ENCODE data around the gene OR2AG2. TPM values are rescaled to one million over a fixed set of nuclear protein-coding genes. Genes with fewer than 3 reads are reported as not detected.

Gene OR2AG2
- total and polyA plus RNA-seq, 2 experiments from 2014 or later, result 0.12 to 0.28 TPM

- no peak for TF ChIP-seq CTCF (IDR thresholded peaks at IDR 0.05; ENCODE audit: low read depth, low read length)
- Histone ChIP-seq H3K4me1 (ENCODE audit: low read depth) (no peaks in the 10 kb centered on the region), H3K9me3 (ENCODE audit: low read depth) (no peaks in the 10 kb centered on the region), H3K27ac (no peak within 1 kb of the TSS), H3K27me3 (no peaks in the 10 kb centered on the region), H3K36me3 (no peaks in the 10 kb centered on the region), H3K4me3 (no peak within 1 kb of the TSS)
- DNase-seq (ENCODE audit: low read depth in 1 of 2, low spot score in 1 of 2), result no peak
Observed at GRCh38 chr11:6799402-6799801, 27.6 kb upstream of the OR2AG2 start, which contains the start of gene OR6A2. TSS of gene OR6A2 (minus strand) at chr11:6799689. CDS start at chr11:6795708, 3,981 bp downstream.

GRCh38 chr11:6794639-6795038, 22.9 kb upstream of the OR2AG2 start:
- Histone ChIP-seq H3K27ac (no peak overlapping the region), H3K27me3 (no peaks in the 10 kb centered on the region), H3K4me1 (ENCODE audit: low read depth) (no peaks in the 10 kb centered on the region), H3K9me3 (ENCODE audit: low read depth) (no peaks in the 10 kb centered on the region), H3K4me3 (no peak overlapping the region), H3K36me3 (no peaks in the 10 kb centered on the region)
- TF ChIP-seq CTCF (IDR thresholded peaks at IDR 0.05; ENCODE audit: low read depth, low read length), result no peak
- DNase-seq (ENCODE audit: low read depth in 1 of 2, low spot score in 1 of 2), result no peak

DNA sequence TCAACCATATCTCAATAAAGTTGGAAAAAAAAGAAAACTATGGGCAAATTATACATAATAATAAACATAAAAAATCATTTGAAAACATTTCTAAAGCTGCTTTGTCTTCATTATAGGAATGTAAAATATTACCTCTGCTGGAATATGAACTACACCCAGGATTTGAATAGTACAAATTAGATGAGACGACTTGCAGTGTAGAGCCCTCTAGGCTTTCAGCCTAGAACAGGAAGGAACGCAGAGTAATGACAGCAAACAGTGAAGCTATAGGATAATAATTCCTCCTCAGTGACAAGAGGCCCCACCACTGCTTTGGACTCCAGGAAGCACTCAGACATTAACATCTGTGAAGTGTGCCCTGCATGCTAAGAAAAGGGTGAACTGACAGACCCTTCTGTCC, 18.8 kb upstream of the OR2AG2 start:
- Histone ChIP-seq H3K9me3 (ENCODE audit: low read depth) (no peaks in the 10 kb centered on the region), H3K27ac (no peak overlapping the region), H3K36me3 (no peaks in the 10 kb centered on the region), H3K27me3 (no peaks in the 10 kb centered on the region), H3K4me1 (ENCODE audit: low read depth) (no peaks in the 10 kb centered on the region), H3K4me3 (no peak overlapping the region)
- no peak for DNase-seq (ENCODE audit: low read depth in 1 of 2, low spot score in 1 of 2)
- no peak for TF ChIP-seq CTCF (IDR thresholded peaks at IDR 0.05; ENCODE audit: low read depth, low read length)

GRCh38 chr11:6782720-6783119, 10.9 kb upstream of the OR2AG2 start, which contains the start of gene OR2AG1:
TSS of gene OR2AG1 (plus strand) at chr11:6783020. CDS start at chr11:6785038, 2,018 bp downstream.
- H3K4me1 ChIP-seq (ENCODE audit: low read depth), result no peaks in the 10 kb centered on the region
- no peak for TF ChIP-seq CTCF (IDR thresholded peaks at IDR 0.05; ENCODE audit: low read depth, low read length)

GRCh38 chr11:6780829-6781228, 9.1 kb upstream of the OR2AG2 start:
- no peaks in the 10 kb centered on the region for H3K36me3 ChIP-seq
- no peak for TF ChIP-seq CTCF (IDR thresholded peaks at IDR 0.05; ENCODE audit: low read depth, low read length)
- H3K4me3 ChIP-seq, result no peak overlapping the region
- no peak for DNase-seq (ENCODE audit: low read depth in 1 of 2, low spot score in 1 of 2)
- no peaks in the 10 kb centered on the region for H3K4me1 ChIP-seq (ENCODE audit: low read depth)
- no peak overlapping the region for H3K27ac ChIP-seq
- no peaks in the 10 kb centered on the region for H3K27me3 ChIP-seq
- H3K9me3 ChIP-seq (ENCODE audit: low read depth), result no peaks in the 10 kb centered on the region

More at GRCh38 chr11:6782720-6783119, 10.9 kb upstream of the OR2AG2 start, which contains the start of gene OR2AG1:
- Histone ChIP-seq H3K9me3 (ENCODE audit: low read depth) (no peaks in the 10 kb centered on the region), H3K36me3 (no peaks in the 10 kb centered on the region), H3K27me3 (no peaks in the 10 kb centered on the region), H3K27ac (no peak within 1 kb of the TSS), H3K4me3 (no peak within 1 kb of the TSS)
- no peak for DNase-seq (ENCODE audit: low read depth in 1 of 2, low spot score in 1 of 2)
